Endodermal cell (in vitro differentiated cells): ENCODE data around the gene TMTC1. TPM values are rescaled to one million over a fixed set of nuclear protein-coding genes. Genes with fewer than 3 reads are reported as not detected.

ENCODE experiments used
- DNase-seq: peaks from one replicate; pipeline ENCODE4 v3.0.0-alpha.2; 2017
- H3K27ac ChIP-seq: 2 replicates; pipeline ENCODE4 v1.5.1; 2013; ENCODE audit warnings: mild to moderate bottlenecking, low read depth, low read length, moderate library complexity
- H3K27me3 ChIP-seq: 2 replicates; pipeline ENCODE4 v1.6.1; 2013; ENCODE audit warnings: mild to moderate bottlenecking, low read length, moderate library complexity; ENCODE audit not compliant: insufficient read depth, control insufficient read depth, poor library complexity, severe bottlenecking
- H3K36me3 ChIP-seq: 2 replicates; pipeline ENCODE4 v1.7.0; 2013; ENCODE audit warnings: mild to moderate bottlenecking, low read length, moderate library complexity; ENCODE audit not compliant: control insufficient read depth, insufficient read depth
- H3K4me1 ChIP-seq: one replicate; pipeline ENCODE4 v1.7.0; 2013; ENCODE audit warnings: low read length; ENCODE audit not compliant: control insufficient read depth, insufficient read depth
- H3K4me3 ChIP-seq: 2 replicates; pipeline ENCODE4 v1.5.1; 2013; ENCODE audit warnings: mild to moderate bottlenecking, low read length, moderate library complexity
- H3K9ac ChIP-seq: 2 replicates; pipeline ENCODE4 v1.6.1; 2013; ENCODE audit warnings: mild to moderate bottlenecking, low read length, moderate library complexity; ENCODE audit not compliant: poor library complexity, severe bottlenecking; ENCODE audit errors: extremely low read depth
- H3K9me3 ChIP-seq: 2 replicates; pipeline ENCODE4 v1.6.1; 2013; ENCODE audit warnings: mild to moderate bottlenecking, low read length, moderate library complexity; ENCODE audit not compliant: control insufficient read depth
- H3K27ac Mint-ChIP-seq: 2 replicates; pipeline ENCODE4 v1.8.0; 2020; ENCODE audit warnings: mixed read lengths
- H3K27me3 Mint-ChIP-seq: 2 replicates; pipeline ENCODE4 v1.8.0; 2021; ENCODE audit warnings: mild to moderate bottlenecking, mixed read lengths; ENCODE audit not compliant: insufficient read depth
- H3K36me3 Mint-ChIP-seq: 2 replicates; pipeline ENCODE4 v1.8.0; 2020; ENCODE audit warnings: low read depth, mixed read lengths
- H3K4me1 Mint-ChIP-seq: 2 replicates; pipeline ENCODE4 v1.8.0; 2020; ENCODE audit warnings: mixed read lengths
- H3K4me3 Mint-ChIP-seq: 2 replicates; pipeline ENCODE4 v1.8.0; 2020; ENCODE audit warnings: mild to moderate bottlenecking, moderate library complexity, mixed read lengths
- H3K9me3 Mint-ChIP-seq: 2 replicates; pipeline ENCODE4 v1.8.0; 2020; ENCODE audit warnings: mild to moderate bottlenecking, mixed read lengths
- CTCF ChIP-seq: fragments of 200-600 bp; sonication (generic); conservative IDR thresholded peaks from 2 replicates; pipeline ENCODE4 v1.5.0; 2021; ENCODE audit warnings: antibody characterized with exemption, mild to moderate bottlenecking
- total RNA-seq, 2 donors: library from RNA; stranded (reverse); fragmentation: NEBNext Ultra II Directional in 1 of 2; extraction: Animal tissue kit (Norgen Biotek cat#: 25700) in 1 of 2; gene quantifications; 2 replicates in 1 of 2; 3 replicates in 1 of 2; pipeline ENCODE4 v1.2.1, GENCODE V29; 2021

The TMTC1 gene
- total RNA-seq, 2 donors from 2014 or later: 31.6 to 71.0 TPM

GRCh38 chr12:29807129-29807528, 23.4 kb upstream of the TMTC1 start:
- H3K36me3 Mint-ChIP-seq: peaks cover 10% of the 10 kb centered on the region
- H3K4me3 ChIP-seq: no peak overlapping the region
- peaks cover 43% of the 10 kb centered on the region for H3K9me3 Mint-ChIP-seq
- H3K9me3 ChIP-seq: peaks cover 9% of the 10 kb centered on the region
- H3K27me3 Mint-ChIP-seq: no peaks in the 10 kb centered on the region
- no peak overlapping the region for H3K9ac ChIP-seq
- no peaks in the 10 kb centered on the region for H3K4me1 ChIP-seq
- no peaks in the 10 kb centered on the region for H3K4me1 Mint-ChIP-seq
- no peak for DNase-seq
- H3K27ac Mint-ChIP-seq: no peak overlapping the region
- no peak overlapping the region for H3K27ac ChIP-seq
- no peak for TF ChIP-seq CTCF
- no peaks in the 10 kb centered on the region for H3K36me3 ChIP-seq
- no peaks in the 10 kb centered on the region for H3K27me3 ChIP-seq
- H3K4me3 Mint-ChIP-seq: no peak overlapping the region

GRCh38 chr12:29804019-29804418, 20.3 kb upstream of the TMTC1 start:
- H3K4me1 ChIP-seq: no peaks in the 10 kb centered on the region
- Mint-ChIP-seq H3K27ac (no peak overlapping the region), H3K4me1 (no peaks in the 10 kb centered on the region), H3K9me3 (peaks cover 36% of the 10 kb centered on the region), H3K27me3 (no peaks in the 10 kb centered on the region), H3K36me3 (peaks cover 9% of the 10 kb centered on the region), H3K4me3 (no peak overlapping the region)
- H3K9me3 ChIP-seq: peaks cover 6% of the 10 kb centered on the region
- H3K27me3 ChIP-seq: no peaks in the 10 kb centered on the region
- no peak for TF ChIP-seq CTCF
- H3K9ac ChIP-seq: no peak overlapping the region
- H3K4me3 ChIP-seq: no peak overlapping the region
- no peak overlapping the region for H3K27ac ChIP-seq
- H3K36me3 ChIP-seq: no peaks in the 10 kb centered on the region
- DNase-seq: no peak

- Histone ChIP-seq H3K4me3 (no peak overlapping the region), H3K4me1 (peaks cover 2% of the 10 kb centered on the region), H3K36me3 (no peaks in the 10 kb centered on the region), H3K9ac (no peak overlapping the region), H3K27me3 (no peaks in the 10 kb centered on the region), H3K9me3 (no peaks in the 10 kb centered on the region), H3K27ac (no peak overlapping the region)
- no peak for DNase-seq
- H3K27ac Mint-ChIP-seq: no peak overlapping the region
- no peak overlapping the region for H3K4me3 Mint-ChIP-seq
- peaks cover 34% of the 10 kb centered on the region for H3K4me1 Mint-ChIP-seq
- no peak for TF ChIP-seq CTCF
- H3K27me3 Mint-ChIP-seq: no peaks in the 10 kb centered on the region
- H3K9me3 Mint-ChIP-seq: peaks cover 30% of the 10 kb centered on the region
- peaks cover 9% of the 10 kb centered on the region for H3K36me3 Mint-ChIP-seq
Measured at GRCh38 chr12:29799591-29799990, 15.8 kb upstream of the TMTC1 start.
